Liver (tissue), 9 donors: ENCODE data around the gene POU2F3. TPM values are rescaled to one million over a fixed set of nuclear protein-coding genes. Genes with fewer than 3 reads are reported as not detected.

Source experiments
- DNase-seq: peaks from one replicate; pipeline ENCODE4 v3.0.0-alpha.2; 2017; ENCODE audit warnings: low spot score
- H3K27ac ChIP-seq, 2 donors: one replicate each; pipeline ENCODE4 v1.7.0; 2013; ENCODE audit warnings: inconsistent platforms in 2 of 2, low read length in 2 of 2, control low read depth in 1 of 2, low read depth in 1 of 2, mild to moderate bottlenecking in 1 of 2
- H3K27me3 ChIP-seq, 4 donors: one replicate each; pipeline versions ENCODE4 v1.6.1 to v1.7.0; 2013; ENCODE audit warnings: low read length in 3 of 4, inconsistent platforms in 1 of 4, mild to moderate bottlenecking in 1 of 4, moderate library complexity in 1 of 4; ENCODE audit not compliant: control insufficient read depth in 4 of 4, insufficient read depth in 4 of 4
- H3K36me3 ChIP-seq, 4 donors: one replicate each; pipeline versions ENCODE4 v1.6.1 to v1.7.0; 2013; ENCODE audit warnings: low read length in 3 of 4, mild to moderate bottlenecking in 3 of 4, low read depth in 1 of 4, moderate library complexity in 1 of 4; ENCODE audit not compliant: control insufficient read depth in 4 of 4, insufficient read depth in 3 of 4
- H3K4me1 ChIP-seq, 4 donors: one replicate each; pipeline versions ENCODE4 v1.6.1 to v1.7.0; 2013; ENCODE audit warnings: low read length in 3 of 4, mild to moderate bottlenecking in 3 of 4, moderate library complexity in 1 of 4; ENCODE audit not compliant: control insufficient read depth in 4 of 4, insufficient read depth in 4 of 4
- H3K4me3 ChIP-seq, 3 donors: one replicate each; pipeline versions ENCODE4 v1.6.1 to v1.7.0; 2013; ENCODE audit warnings: low read length in 3 of 3, control low read depth in 1 of 3, low read depth in 1 of 3, mild to moderate bottlenecking in 1 of 3
- H3K9ac ChIP-seq, 2 donors: one replicate each; pipeline ENCODE4 v1.7.0; 2013; ENCODE audit warnings: low read length in 2 of 2, mild to moderate bottlenecking in 2 of 2, moderate library complexity in 2 of 2, control low read depth in 1 of 2, low read depth in 1 of 2
- H3K9me3 ChIP-seq, 4 donors: one replicate each; pipeline versions ENCODE4 v1.6.1 to v1.7.0; 2013; ENCODE audit warnings: low read length in 3 of 4; ENCODE audit not compliant: control insufficient read depth in 4 of 4
- ATF3 ChIP-seq: IDR thresholded peaks from 2 replicates; pipeline ENCODE4 v1.6.1; 2016; ENCODE audit warnings: antibody characterized with exemption
- CTCF ChIP-seq: fragments of 150-350 bp; IDR thresholded peaks from 2 replicates; pipeline ENCODE4 v1.5.1; 2017; ENCODE audit warnings: improper control_type of control experiment, low read depth, low read length; ENCODE audit not compliant: missing input control
- EGR1 ChIP-seq, 2 donors: IDR thresholded peaks; 2 replicates each; pipeline ENCODE4 v1.6.1; 2016 to 2018; ENCODE audit warnings: antibody characterized with exemption in 2 of 2, low read depth in 2 of 2
- FOXA1 ChIP-seq: IDR thresholded peaks from 2 replicates; pipeline ENCODE4 v1.6.1; 2016; ENCODE audit warnings: antibody characterized with exemption
- FOXA2 ChIP-seq: IDR thresholded peaks from 2 replicates; pipeline ENCODE4 v1.6.1; 2016; ENCODE audit warnings: antibody characterized with exemption
- GABPA ChIP-seq, 2 donors: IDR thresholded peaks in 1 of 2; conservative IDR thresholded peaks in 1 of 2; 2 replicates each; pipeline ENCODE4 v1.6.1; 2016; ENCODE audit warnings: antibody characterized with exemption in 2 of 2, mild to moderate bottlenecking in 1 of 2, moderate library complexity in 1 of 2
- HNF4A ChIP-seq, 2 donors: conservative IDR thresholded peaks; 2 replicates each; pipeline ENCODE4 v1.6.1; 2016; ENCODE audit warnings: antibody characterized with exemption in 2 of 2, mild to moderate bottlenecking in 2 of 2
- HNF4G ChIP-seq: IDR thresholded peaks from 2 replicates; pipeline ENCODE4 v1.6.1; 2016; ENCODE audit warnings: antibody characterized with exemption
- JUND ChIP-seq, 2 donors: IDR thresholded peaks; 2 replicates each; pipeline ENCODE4 v1.6.1; 2016; ENCODE audit warnings: antibody characterized with exemption in 2 of 2
- MAX ChIP-seq: IDR thresholded peaks from 2 replicates; pipeline ENCODE4 v1.6.1; 2016; ENCODE audit warnings: antibody characterized with exemption
- NR2F2 ChIP-seq: IDR thresholded peaks from 2 replicates; pipeline ENCODE4 v1.6.1; 2016; ENCODE audit warnings: antibody characterized with exemption
- RAD21 ChIP-seq, 2 donors: IDR thresholded peaks; 2 replicates each; pipeline ENCODE4 v1.6.1; 2016; ENCODE audit warnings: antibody characterized with exemption in 2 of 2, mild to moderate bottlenecking in 2 of 2
- REST ChIP-seq: IDR thresholded peaks from 2 replicates; pipeline ENCODE4 v1.6.1; 2016; ENCODE audit warnings: antibody characterized with exemption, mild to moderate bottlenecking
- RXRA ChIP-seq, 2 donors: IDR thresholded peaks; 2 replicates each; pipeline ENCODE4 v1.6.1; 2017 to 2018; ENCODE audit warnings: antibody characterized with exemption in 2 of 2, mild to moderate bottlenecking in 1 of 2
- SP1 ChIP-seq: IDR thresholded peaks from 2 replicates; pipeline ENCODE4 v1.6.1; 2018; ENCODE audit warnings: antibody characterized with exemption, mild to moderate bottlenecking
- TAF1 ChIP-seq: conservative IDR thresholded peaks from 2 replicates; pipeline ENCODE4 v1.6.1; 2016; ENCODE audit warnings: antibody characterized with exemption, mild to moderate bottlenecking
- YY1 ChIP-seq: IDR thresholded peaks from 2 replicates; pipeline ENCODE4 v1.6.1; 2016; ENCODE audit warnings: antibody characterized with exemption, mild to moderate bottlenecking
- ZBTB33 ChIP-seq: IDR thresholded peaks from 2 replicates; pipeline ENCODE4 v1.6.1; 2016; ENCODE audit warnings: antibody characterized with exemption
- WGBS: extraction: QIAGEN DNeasy Blood & Tissue Kit; methylation state at CpG from one replicate; pipeline ENCODE4 v1.1.7; 2013; 5-methylcytosine and 5-hydroxymethylcytosine counted together
- polyA plus RNA-seq, 2 donors: library from polyadenylated mRNA; stranded (reverse) in 1 of 2; unstranded in 1 of 2; fragments of 200-250 nt in 1 of 2; fragments of >200 nt in 1 of 2; fragmentation: Nextera tagmentation in 1 of 2; extraction: Ambion mirVana in 1 of 2; gene quantifications; one replicate each; pipeline versions ENCODE4 v1.2.1 to v1.2.3, GENCODE V29; 2013 to 2015
- total RNA-seq, 2 donors: library from RNA; depleted of rRNA; stranded (reverse); fragments of >200 nt; gene quantifications; one replicate each; pipeline ENCODE4 v1.2.3, GENCODE V29; 2014
- donor health status: healthy.
- donor health status: healthy.
- donor health status: healthy.
- donor health status: healthy.
- donor health status: healthy.

POU2F3 gene
- total and polyA plus RNA-seq, 4 donors: not detected

GRCh38 chr11:120316880-120317688 lies 77.1 kb downstream of the POU2F3 start (continued):
- TF ChIP-seq NR2F2 (no peak), CTCF (no peak), RXRA (IDR thresholded peaks at IDR 0.05) (no peak), FOXA1 (no peak), GABPA (IDR thresholded peaks at IDR 0.05 in 1 of 2, conservative IDR thresholded peaks at IDR 0.05 in 1 of 2) (no peak), MAX (no peak), EGR1 (IDR thresholded peaks at IDR 0.05; ENCODE audit: low read depth in 2 of 2) (no peak)

- Histone ChIP-seq H3K4me1 (no peaks in the 10 kb centered on the region), H3K27me3 (peaks cover 0 to 2% (median 0%) of the 10 kb centered on the region in 4 donors), H3K36me3 (no peaks in the 10 kb centered on the region), H3K4me3 (no peak overlapping the region), H3K9me3 (no peaks in the 10 kb centered on the region), H3K9ac (no peak overlapping the region), H3K27ac (no peak overlapping the region)
- DNase-seq: no peak
- 85% methylated on average over 10 of the region's 10 CpGs for WGBS
- TF ChIP-seq JUND (IDR thresholded peaks at IDR 0.05) (no peak), FOXA2 (no peak), MAX (no peak), TAF1 (no peak), ZBTB33 (no peak), REST (no peak), NR2F2 (no peak), RXRA (IDR thresholded peaks at IDR 0.05) (no peak), HNF4A (conservative IDR thresholded peaks at IDR 0.05) (no peak), SP1 (no peak), HNF4G (no peak), CTCF (no peak), YY1 (no peak), ATF3 (no peak), FOXA1 (no peak), GABPA (IDR thresholded peaks at IDR 0.05 in 1 of 2, conservative IDR thresholded peaks at IDR 0.05 in 1 of 2) (no peak), EGR1 (IDR thresholded peaks at IDR 0.05; ENCODE audit: low read depth in 2 of 2) (no peak), RAD21 (IDR thresholded peaks at IDR 0.05) (no peak)
Observed at GRCh38 chr11:120317689-120318480, 77.9 kb downstream of the POU2F3 start.
